Measurements from ENCODE around the gene JMJD1C. TPM values are rescaled to one million over a fixed set of nuclear protein-coding genes. Genes with fewer than 3 reads are reported as not detected.

JMJD1C gene
- total RNA-seq, 1 donor from 2014 or later: 65.0 TPM

DNA sequence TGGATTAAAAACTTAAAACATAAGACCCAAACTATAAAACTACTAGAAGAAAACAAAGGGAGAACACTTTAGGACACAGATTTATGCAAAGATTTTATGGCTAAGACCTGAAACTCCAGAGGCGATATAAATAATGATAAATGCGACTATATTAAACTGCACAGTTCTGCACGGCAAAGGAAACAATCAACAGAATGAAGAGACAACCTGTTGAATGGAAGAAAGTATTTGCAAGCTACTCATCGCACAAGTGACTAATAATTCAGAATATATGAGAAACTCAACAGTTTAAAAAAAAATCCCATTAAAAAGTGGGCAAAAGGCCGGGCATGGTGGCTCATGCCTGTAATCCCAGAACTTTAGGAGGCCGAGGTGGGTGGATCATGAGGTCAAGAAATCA, 73.6 kb downstream of the JMJD1C start:
- Histone ChIP-seq H3K27ac (no peak overlapping the region), H3K4me1 (no peaks in the 10 kb centered on the region), H3K36me3 (no peaks in the 10 kb centered on the region), H3K27me3 (no peaks in the 10 kb centered on the region), H3K4me3 (no peak overlapping the region), H3K9me3 (peaks cover 0 to 20% of the 10 kb centered on the region in 2 donors)
- DNase-seq (ENCODE audit: low spot score in 2 of 2): no peak
- intact Hi-C loops (cut with DNase I): no loop called here
- TF ChIP-seq, protein P1, sequence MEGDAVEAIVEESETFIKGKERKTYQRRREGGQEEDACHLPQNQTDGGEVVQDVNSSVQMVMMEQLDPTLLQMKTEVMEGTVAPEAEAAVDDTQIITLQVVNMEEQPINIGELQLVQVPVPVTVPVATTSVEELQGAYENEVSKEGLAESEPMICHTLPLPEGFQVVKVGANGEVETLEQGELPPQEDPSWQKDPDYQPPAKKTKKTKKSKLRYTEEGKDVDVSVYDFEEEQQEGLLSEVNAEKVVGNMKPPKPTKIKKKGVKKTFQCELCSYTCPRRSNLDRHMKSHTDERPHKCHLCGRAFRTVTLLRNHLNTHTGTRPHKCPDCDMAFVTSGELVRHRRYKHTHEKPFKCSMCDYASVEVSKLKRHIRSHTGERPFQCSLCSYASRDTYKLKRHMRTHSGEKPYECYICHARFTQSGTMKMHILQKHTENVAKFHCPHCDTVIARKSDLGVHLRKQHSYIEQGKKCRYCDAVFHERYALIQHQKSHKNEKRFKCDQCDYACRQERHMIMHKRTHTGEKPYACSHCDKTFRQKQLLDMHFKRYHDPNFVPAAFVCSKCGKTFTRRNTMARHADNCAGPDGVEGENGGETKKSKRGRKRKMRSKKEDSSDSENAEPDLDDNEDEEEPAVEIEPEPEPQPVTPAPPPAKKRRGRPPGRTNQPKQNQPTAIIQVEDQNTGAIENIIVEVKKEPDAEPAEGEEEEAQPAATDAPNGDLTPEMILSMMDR (IDR thresholded peaks at IDR 0.05): no peak

DNA sequence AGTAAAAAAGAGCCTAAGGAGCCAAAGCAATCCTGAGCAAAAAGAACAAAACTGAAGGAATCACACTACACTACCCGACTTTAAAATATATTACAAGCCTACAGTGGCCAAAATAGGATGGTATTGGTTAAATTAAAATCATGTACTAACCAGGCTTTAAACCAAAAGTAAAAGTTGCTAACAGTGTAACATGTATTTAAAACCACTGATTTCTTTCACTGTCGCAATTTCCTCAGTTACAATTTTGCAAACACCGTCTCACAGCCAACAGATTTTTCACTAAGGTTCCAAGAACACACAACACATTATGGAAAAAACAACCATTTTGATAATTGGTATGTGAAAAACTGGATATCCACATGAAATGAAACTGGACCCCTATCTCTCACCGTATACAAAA, 74.0 kb downstream of the JMJD1C start:
- Histone ChIP-seq H3K27me3 (no peaks in the 10 kb centered on the region), H3K27ac (no peak overlapping the region), H3K4me3 (no peak overlapping the region), H3K9me3 (peaks cover 0 to 20% of the 10 kb centered on the region in 2 donors), H3K36me3 (no peaks in the 10 kb centered on the region), H3K4me1 (no peaks in the 10 kb centered on the region)
- TF ChIP-seq, protein P1 (IDR thresholded peaks at IDR 0.05): no peak
- intact Hi-C loops (cut with DNase I): no loop called here
- DNase-seq (ENCODE audit: low spot score in 2 of 2): no peak

DNA sequence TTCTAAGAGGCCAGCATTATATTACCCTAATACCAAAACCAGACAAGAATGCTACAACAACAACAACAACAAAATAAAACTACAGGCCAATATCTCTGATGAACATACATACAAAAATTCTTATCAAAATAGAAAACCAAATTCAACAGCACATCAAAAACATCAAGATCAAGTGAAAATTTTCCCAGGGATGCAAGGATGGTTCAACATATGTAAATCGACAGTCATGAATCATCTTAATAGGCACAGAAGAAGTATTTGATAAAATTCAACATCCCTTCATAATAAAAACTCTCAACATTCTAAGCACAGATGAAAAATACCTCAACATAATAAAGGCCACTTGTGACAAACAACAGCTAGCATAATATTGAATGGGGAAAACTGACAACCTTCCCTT, 75.3 kb downstream of the JMJD1C start:
- no peaks in the 10 kb centered on the region for H3K27me3 ChIP-seq
- intact Hi-C loops (cut with DNase I): no loop called here
- no peak overlapping the region for H3K27ac ChIP-seq
- no peak for DNase-seq (ENCODE audit: low spot score in 2 of 2)
- H3K36me3 ChIP-seq: no peaks in the 10 kb centered on the region
- no peak overlapping the region for H3K4me3 ChIP-seq
- H3K4me1 ChIP-seq: no peaks in the 10 kb centered on the region
- peaks cover 0 to 20% of the 10 kb centered on the region in 2 donors for H3K9me3 ChIP-seq
- TF ChIP-seq, protein P1 (IDR thresholded peaks at IDR 0.05): no peak

DNA sequence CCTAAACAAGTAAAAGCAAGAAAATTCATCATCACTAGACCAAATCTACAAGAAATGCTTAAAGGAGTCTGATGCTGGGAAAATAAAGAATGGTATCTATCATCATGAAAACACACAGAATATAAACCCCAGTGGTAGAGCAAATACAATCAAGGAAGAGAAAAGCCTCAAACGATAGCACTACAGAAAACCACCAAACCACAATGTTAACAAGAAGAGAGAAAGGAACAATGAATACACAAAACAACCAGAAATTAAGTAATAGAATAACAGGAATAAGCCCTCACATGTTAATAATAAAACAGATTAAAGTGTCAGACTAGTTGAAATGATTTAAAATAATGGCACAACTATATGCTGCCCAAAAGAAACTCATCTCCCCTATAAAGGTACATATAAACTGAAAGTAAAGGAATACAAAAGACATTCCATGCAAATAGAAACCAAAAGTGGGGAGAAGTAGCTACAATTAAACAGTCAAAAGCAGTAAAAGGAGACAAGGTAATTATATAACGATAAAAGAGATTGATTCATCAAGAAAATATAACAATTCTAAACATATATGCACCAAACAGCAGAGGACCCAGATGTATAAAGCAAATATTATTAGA, 77.3 kb downstream of the JMJD1C start:
- H3K36me3 ChIP-seq: no peaks in the 10 kb centered on the region
- intact Hi-C loops (cut with DNase I): no loop called here
- H3K4me1 ChIP-seq: no peaks in the 10 kb centered on the region
- TF ChIP-seq, protein P1 (IDR thresholded peaks at IDR 0.05): no peak
- DNase-seq (ENCODE audit: low spot score in 2 of 2): no peak
- H3K9me3 ChIP-seq: peaks cover 0 to 20% of the 10 kb centered on the region in 2 donors
- H3K4me3 ChIP-seq: no peak overlapping the region
- H3K27me3 ChIP-seq: no peaks in the 10 kb centered on the region
- H3K27ac ChIP-seq: no peak overlapping the region

DNA sequence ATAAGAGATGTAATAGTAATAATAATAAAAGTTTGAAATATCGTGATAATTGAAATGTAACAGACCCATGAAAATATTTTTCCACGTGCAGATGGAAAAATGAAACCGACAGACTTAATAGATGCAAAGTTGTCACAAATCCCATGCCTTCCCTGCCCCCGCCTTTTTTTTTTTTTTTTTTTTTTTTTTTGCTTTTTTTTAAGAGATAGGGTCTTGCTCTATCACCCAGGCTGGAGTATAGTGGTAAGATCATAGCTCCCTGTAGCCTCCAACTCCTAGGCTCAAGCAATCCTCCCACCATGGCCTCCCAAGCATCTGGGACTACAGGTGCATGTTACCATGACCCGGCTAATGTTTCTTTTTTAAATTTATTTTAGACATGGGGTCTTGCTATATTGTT, 80.5 kb downstream of the JMJD1C start:
- no peaks in the 10 kb centered on the region for H3K36me3 ChIP-seq
- TF ChIP-seq, protein P1 (IDR thresholded peaks at IDR 0.05): no peak
- peaks cover 0 to 7% of the 10 kb centered on the region in 2 donors for H3K9me3 ChIP-seq
- H3K27ac ChIP-seq: no peak overlapping the region
- no peaks in the 10 kb centered on the region for H3K4me1 ChIP-seq
- no peaks in the 10 kb centered on the region for H3K27me3 ChIP-seq
- H3K4me3 ChIP-seq: no peak overlapping the region
- intact Hi-C loops (cut with DNase I): no loop called here
- DNase-seq (ENCODE audit: low spot score in 2 of 2): no peak

DNA sequence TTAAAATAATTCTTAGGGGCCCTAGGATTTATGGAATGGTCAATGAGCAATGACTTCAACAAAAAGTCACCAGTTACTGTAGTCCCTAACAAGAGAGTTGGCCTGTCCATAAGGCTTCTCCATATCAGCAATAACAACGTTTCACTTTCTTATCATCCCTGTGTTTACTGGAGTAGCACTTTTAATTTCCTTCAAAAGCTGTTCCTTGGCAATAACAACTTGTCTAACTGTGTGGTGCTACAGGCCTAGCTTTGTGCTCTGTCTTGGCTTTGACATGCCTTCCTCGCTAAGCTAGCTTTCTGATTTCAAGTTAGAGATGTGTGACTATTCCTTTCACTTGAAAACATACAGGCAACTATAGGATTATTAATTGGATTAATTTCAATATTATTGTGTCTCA, 81.1 kb downstream of the JMJD1C start:
- Histone ChIP-seq H3K27ac (no peak overlapping the region), H3K9me3 (peaks cover 0 to 1% of the 10 kb centered on the region in 2 donors), H3K27me3 (no peaks in the 10 kb centered on the region), H3K4me1 (no peaks in the 10 kb centered on the region), H3K4me3 (no peak overlapping the region), H3K36me3 (no peaks in the 10 kb centered on the region)
- DNase-seq (ENCODE audit: low spot score in 2 of 2): no peak
- TF ChIP-seq, protein P1 (IDR thresholded peaks at IDR 0.05): no peak
- intact Hi-C loops (cut with DNase I): no loop called here

Data from ascending aorta (tissue), 2 donors.